NCI-H526 (cell line): ENCODE measurements around the gene AJM1.

Experiments
- DNase-seq, 2 experiments: peaks; one replicate each; lab custom pipeline; 2025; lab: John Stamatoyannopoulos, UW

AJM1 gene

DNA sequence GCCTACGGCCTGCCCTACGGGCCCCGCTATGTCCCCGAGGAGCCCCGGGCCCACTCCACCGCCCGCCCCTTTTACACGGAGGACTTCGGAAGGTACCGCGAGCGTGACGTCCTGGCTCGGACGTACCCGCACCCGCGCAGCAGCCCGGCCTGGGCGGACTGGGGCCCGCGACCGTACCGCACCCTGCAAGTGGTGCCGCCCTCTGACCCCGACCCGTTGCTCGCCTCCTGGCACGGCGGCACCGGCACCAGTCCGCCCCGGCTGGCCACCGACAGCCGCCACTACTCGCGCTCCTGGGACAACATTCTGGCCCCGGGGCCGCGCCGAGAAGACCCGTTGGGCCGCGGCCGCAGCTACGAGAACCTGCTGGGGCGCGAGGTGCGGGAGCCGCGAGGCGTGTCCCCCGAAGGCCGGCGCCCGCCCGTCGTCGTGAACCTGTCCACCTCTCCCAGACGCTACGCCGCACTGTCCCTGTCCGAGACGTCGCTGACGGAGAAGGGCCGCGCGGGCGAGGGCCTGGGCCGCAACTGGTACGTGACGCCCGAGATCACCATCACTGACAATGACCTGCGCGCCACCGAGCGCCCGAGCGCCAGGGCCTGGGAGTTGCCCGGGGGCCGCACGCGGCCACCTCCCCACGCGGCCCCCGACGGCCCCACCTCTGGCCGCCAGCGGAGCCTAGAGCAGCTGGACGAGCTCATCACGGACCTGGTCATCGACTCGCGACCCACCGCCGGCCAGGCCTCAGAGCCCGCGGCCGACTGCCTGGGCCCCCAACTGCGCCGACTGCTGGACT is 3.4 kb downstream of the AJM1 start:
- DNase-seq, result no peak

- no peak for DNase-seq
Observed at GRCh38 chr9:136846376-136847087, 4.3 kb downstream of the AJM1 start.

GRCh38 chr9:136847088-136847825 is 5.0 kb downstream of the AJM1 start:
- DNase-seq, result peak in 1 of 2 experiments; percentile 51

DNA sequence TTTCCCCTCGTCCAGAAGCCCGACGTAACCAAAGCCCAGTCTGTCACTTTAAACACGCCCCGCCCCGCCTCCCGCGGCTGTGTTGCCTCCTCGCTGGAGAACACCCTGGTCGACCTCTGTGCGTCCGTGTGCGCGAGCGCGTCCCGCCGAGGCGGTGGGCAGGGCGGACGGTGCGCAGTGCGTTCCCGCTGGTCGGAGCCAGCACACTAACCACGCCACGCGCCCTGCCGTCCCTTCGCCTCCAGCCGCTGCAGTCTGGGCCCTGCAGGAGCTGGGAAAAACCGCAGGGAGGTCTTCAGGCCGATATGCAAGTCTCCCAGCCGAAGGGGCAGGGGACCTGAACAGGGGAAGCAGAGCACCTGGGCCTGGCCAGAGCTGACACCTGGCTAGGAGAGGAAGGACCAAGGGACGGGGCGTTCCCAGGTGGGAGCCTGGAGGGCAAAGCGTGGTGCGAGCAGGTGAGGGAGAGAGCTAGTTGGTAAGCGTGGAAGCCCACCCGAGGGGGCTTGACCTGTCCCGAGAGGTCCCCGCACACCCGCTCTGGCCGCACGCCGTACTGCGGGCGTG is 5.6 kb downstream of the AJM1 start:
- peak; percentile 45 to 76 for DNase-seq

DNA sequence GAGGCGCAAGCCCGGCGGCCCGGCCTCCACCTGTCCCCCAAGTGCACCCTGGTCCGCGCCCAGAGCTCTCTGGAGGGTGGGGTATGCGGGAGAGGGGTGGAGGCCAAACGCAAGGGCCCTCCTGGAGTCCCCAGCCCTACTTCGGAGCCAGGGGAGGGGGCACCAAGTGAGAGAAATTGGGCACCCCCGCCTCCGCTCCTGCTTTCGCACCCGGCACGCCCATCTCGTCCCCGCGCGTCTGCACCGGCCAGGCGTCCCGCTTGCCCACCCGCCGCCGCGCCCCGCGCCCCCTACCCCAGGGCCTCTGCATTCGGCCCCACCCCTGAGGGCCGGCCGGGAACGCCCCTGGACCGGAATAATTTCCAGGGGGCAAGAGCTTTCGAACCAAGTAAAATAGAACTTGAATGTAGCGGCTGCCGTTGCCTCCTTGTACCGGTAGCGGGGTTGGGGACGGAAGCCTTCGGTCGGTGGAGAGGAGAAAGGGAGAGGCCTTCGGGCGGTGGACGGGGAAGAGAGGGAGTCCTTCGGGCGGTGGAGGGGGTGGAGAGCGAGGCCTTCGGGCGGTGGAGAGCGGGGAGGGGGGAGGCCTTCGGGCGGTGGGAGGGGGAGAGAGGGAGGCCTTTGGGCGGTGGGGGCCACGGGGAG is 6.2 kb downstream of the AJM1 start:
- peak; percentile 62 to 65 for DNase-seq

DNA sequence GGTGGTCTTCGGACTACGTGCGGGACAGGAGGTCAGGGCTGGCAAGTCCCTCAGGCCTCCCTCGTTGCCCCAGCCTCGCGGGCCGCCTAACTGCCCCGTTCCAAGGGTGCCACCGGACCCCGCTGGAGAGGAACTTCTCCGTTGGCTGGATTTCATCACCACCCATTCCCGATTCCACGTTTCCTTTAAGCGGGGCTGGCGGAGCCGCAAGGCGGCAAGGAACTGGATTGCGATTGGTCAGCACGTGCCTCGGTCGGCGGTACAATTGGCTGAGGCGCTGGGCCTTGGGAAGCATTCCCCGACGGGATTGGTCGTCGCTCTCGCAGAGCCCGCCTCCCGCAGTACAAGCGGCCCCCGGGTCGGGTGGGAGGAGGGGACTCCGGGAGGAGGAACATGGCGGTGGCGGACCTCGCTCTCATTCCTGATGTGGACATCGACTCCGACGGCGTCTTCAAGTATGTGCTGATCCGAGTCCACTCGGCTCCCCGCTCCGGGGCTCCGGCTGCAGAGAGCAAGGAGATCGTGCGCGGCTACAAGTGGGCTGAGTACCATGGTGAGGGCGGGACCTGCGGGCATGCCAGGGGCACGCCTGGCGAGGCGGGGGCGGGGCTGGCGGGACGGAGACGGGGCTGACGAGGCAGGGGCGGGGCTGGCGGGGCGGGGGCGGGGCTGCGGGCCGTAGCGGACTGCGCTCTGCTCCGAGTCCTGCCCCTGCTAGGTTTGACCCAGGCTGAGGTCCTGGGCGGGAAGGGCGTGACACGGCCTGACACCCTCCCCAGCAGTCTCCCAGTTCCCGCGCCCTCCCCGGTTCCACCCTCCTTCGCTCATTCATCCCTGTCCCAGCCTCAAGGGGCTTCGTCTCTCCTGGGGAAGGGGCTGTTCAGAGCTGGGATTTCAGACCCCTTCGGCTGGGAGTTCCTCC is 7.0 kb downstream of the AJM1 start, which contains the start of gene PHPT1:
PHPT1 (plus strand) TSS at position 372 of the 922 bp plus-strand sequence; CDS start at position 394, 22 bp downstream.
- peak; percentile 91 to 97 for DNase-seq

- DNase-seq, result no peak
Observed at GRCh38 chr9:136849960-136850865, 7.9 kb downstream of the AJM1 start.

- DNase-seq, result no peak
Observed at GRCh38 chr9:136850866-136851775, 8.8 kb downstream of the AJM1 start.

DNA sequence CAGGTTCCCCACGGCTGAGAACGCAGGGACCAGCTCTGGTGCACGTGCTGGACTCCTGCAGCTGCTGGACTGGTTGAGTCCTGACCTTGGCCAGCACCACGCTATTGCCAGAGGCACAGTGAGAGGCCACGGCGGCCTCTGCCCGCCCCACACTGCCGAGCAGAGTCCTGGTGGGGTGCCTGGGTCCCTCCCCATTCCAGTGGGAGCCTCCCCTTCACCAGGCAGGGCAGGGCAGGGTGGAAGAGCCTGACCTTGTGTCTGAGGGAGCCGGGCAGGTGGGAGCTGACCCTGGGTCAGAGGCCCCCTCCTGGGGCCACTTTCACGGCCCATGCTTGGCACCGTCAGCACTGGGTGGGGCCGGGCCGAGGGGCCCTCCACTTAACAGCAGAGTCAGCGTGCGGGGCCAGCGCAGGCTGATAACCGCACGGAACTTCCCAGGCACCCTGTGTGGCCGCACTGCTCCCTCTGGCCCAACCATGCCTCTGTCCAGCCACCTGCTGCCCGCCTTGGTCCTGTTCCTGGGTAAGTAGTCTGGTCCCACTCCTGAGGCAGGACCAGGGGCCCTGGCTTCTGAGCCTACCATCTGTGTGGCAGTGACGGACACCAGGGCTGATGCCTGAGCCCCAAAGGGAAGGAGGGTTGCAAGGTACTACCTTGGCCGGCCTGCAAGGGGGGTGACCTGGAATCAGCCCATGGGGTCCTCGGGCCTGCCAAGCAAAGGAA is 9.8 kb downstream of the AJM1 start, which contains the start of gene MAMDC4:
MAMDC4 (plus strand) TSS at position 406 of the 723 bp plus-strand sequence; CDS start at position 477, 71 bp downstream.
- no peak for DNase-seq

- no peak for DNase-seq
Observed at GRCh38 chr9:136852664-136853595, 10.7 kb downstream of the AJM1 start.

DNA sequence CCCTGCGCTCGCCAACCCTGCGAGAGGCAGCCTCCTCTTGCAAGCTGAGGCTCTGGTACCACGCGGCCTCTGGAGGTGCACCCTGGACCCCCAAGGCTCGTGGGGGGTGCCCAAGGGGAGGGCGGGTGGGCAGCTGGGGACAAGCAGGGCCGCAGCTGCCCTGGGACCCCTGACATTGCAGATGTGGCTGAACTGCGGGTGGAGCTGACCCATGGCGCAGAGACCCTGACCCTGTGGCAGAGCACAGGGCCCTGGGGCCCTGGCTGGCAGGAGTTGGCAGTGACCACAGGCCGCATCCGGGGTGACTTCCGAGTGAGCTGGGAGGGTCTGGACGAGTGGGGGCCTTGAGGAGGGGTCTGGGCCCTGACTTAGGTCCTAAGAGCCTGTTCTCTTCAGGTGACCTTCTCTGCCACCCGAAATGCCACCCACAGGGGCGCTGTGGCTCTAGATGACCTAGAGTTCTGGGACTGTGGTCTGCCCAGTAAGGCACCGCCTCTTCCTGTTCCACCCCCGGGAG is 11.4 kb downstream of the AJM1 start:
- DNase-seq, result no peak

DNA sequence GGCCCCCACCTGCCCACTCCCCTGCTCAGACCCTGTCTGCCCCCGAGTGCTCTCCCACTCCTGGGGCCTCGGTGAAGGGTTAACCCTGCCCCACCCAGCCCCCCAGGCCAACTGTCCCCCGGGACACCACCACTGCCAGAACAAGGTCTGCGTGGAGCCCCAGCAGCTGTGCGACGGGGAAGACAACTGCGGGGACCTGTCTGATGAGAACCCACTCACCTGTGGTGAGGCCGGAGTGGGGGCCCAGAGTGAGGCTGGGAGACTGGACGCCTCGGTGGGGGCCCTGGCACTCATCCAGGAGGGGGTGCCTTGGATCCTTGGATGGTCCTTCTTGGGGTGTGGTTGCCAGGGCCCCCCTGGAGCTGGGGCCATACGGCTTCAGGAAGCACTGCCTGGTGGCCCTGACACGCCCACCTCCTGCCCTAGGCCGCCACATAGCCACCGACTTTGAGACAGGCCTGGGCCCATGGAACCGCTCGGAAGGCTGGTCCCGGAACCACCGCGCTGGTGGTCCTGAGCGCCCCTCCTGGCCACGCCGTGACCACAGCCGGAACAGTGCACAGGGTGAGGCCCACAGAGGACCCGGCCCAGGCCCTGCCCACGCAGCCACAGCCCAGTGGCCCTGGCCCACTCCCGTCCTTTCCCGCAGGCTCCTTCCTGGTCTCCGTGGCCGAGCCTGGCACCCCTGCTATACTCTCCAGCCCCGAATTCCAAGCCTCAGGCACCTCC is 12.0 kb downstream of the AJM1 start:
- no peak for DNase-seq

- DNase-seq, result no peak
Observed at GRCh38 chr9:136854842-136855460, 12.7 kb downstream of the AJM1 start.

GRCh38 chr9:136855461-136856078 is 13.3 kb downstream of the AJM1 start:
- no peak for DNase-seq

- DNase-seq, result no peak
Observed at GRCh38 chr9:136856079-136856476, 13.8 kb downstream of the AJM1 start.
